NCI-H82 treated with DMSO at 0.1 percent for 48 hours (cell line): ENCODE data around the gene CRTC3.
"Not testable (repeated sequence)": the region's sequence is repeated elsewhere in the genome, so short reads cannot be mapped to it uniquely, and the experiment has no call there.

Experiments used
- DNase-seq: peaks from one replicate; lab custom pipeline; 2025; ENCODE audit not compliant: unreplicated experiment; lab: John Stamatoyannopoulos, UW

CRTC3 gene

GRCh38 chr15:90618330-90619125, 88.8 kb downstream of the CRTC3 start:
- no peak for DNase-seq

GRCh38 chr15:90619468-90619867, 89.7 kb downstream of the CRTC3 start:
- no peak for DNase-seq

GRCh38 chr15:90619939-90620338, 90.2 kb downstream of the CRTC3 start:
- DNase-seq: no peak

GRCh38 chr15:90620379-90621067, 90.8 kb downstream of the CRTC3 start:
- DNase-seq: no peak

- DNase-seq: no peak
Measured at GRCh38 chr15:90623854-90624253, 94.1 kb downstream of the CRTC3 start.

- DNase-seq: no peak
Measured at GRCh38 chr15:90624278-90624981, 94.7 kb downstream of the CRTC3 start.

GRCh38 chr15:90625037-90625436, 95.3 kb downstream of the CRTC3 start:
- DNase-seq: no peak

- DNase-seq: no peak
Measured at GRCh38 chr15:90629217-90629616, 99.5 kb downstream of the CRTC3 start.

GRCh38 chr15:90633360-90633759, 103.6 kb downstream of the CRTC3 start:
- no peak for DNase-seq

- not testable (repeated sequence) for DNase-seq
Measured at GRCh38 chr15:90636993-90637392, 107.3 kb downstream of the CRTC3 start.

- peak; percentile 81 for DNase-seq
Measured at GRCh38 chr15:90637693-90638092, 108.0 kb downstream of the CRTC3 start.

GRCh38 chr15:90638201-90638691, 108.5 kb downstream of the CRTC3 start:
- peak; percentile 92 for DNase-seq

GRCh38 chr15:90638963-90639362, 109.2 kb downstream of the CRTC3 start:
- DNase-seq: no peak

GRCh38 chr15:90640862-90641261, 111.1 kb downstream of the CRTC3 start:
- no peak for DNase-seq

GRCh38 chr15:90641581-90642463, 112.1 kb downstream of the CRTC3 start:
- no peak for DNase-seq

GRCh38 chr15:90642464-90643300, 113.0 kb downstream of the CRTC3 start:
- DNase-seq: no peak

GRCh38 chr15:90643301-90643632, 113.5 kb downstream of the CRTC3 start:
- no peak for DNase-seq

- no peak for DNase-seq
Measured at GRCh38 chr15:90644526-90644925, 114.8 kb downstream of the CRTC3 start.

- no peak for DNase-seq
Measured at GRCh38 chr15:90644952-90645725, 115.4 kb downstream of the CRTC3 start.
